ENCODE measurements around the gene HECW1. TPM values are rescaled to one million over a fixed set of nuclear protein-coding genes. Genes with fewer than 3 reads are reported as not detected.

HECW1 gene
- total and polyA plus RNA-seq, 2 of the 13 experiments (the other 11 are each of a cell fraction or from before 2014, with no cell fraction given) = not detected

GRCh38 chr7:43372676-43373355 is 260.4 kb downstream of the HECW1 start:
- CTCF ChIA-PET (ENCODE audit: low intra/inter-chr PET ratio, low total read pairs) = no interaction called here
- Histone ChIP-seq H3K4me3 (replicated peaks in 1 of 3; ENCODE audit: insufficient read depth in 1 of 3, low read depth in 2 of 3, low read length in 3 of 3) (no peak overlapping the region), H2AFZ (ENCODE audit: low read length) (no peak overlapping the region), H3K27me3 (ENCODE audit: control insufficient read depth in 1 of 2, insufficient read depth in 2 of 2, low read length in 2 of 2) (no peaks in the 10 kb centered on the region; a peak in 1 of 5 replicates), H3K9ac (ENCODE audit: insufficient read depth, low read depth, low read length) (no peak overlapping the region), H3K36me3 (replicated peaks in 1 of 2; ENCODE audit: control insufficient read depth in 1 of 2, insufficient read depth in 2 of 2, low read length in 2 of 2) (no peaks in the 10 kb centered on the region), H3K4me1 (ENCODE audit: insufficient read depth, low read length) (no peaks in the 10 kb centered on the region), H3K4me2 (ENCODE audit: low read depth, low read length) (no peak overlapping the region), H3K79me2 (ENCODE audit: insufficient read depth, low read length) (no peaks in the 10 kb centered on the region), H3K27ac (ENCODE audit: extremely low read length, insufficient read depth, low read length) (no peak overlapping the region), H3K9me3 (ENCODE audit: low read length) (no peaks in the 10 kb centered on the region), H4K20me1 (ENCODE audit: insufficient read depth, low read length) (no peaks in the 10 kb centered on the region)
- 2% methylated on average over 6 of the region's 6 CpGs for WGBS (ENCODE audit: low lambda C conversion rate)
- ATAC-seq (no peak), FAIRE-seq (no peak), DNase-seq (ENCODE audit: low spot score) (no peak)
- TF ChIP-seq KDM3A (CRISPR knock-in tag; IDR thresholded peaks at IDR 0.05; ENCODE audit: low read depth) (no peak), RBAK (CRISPR knock-in tag; IDR thresholded peaks at IDR 0.05) (no peak), ZNF704 (CRISPR knock-in tag; IDR thresholded peaks at IDR 0.05; ENCODE audit: borderline replicate concordance) (no peak), TEAD3 (CRISPR knock-in tag; optimal IDR thresholded peaks at IDR 0.05; ENCODE audit: borderline replicate concordance) (no peak), DNMT1 (CRISPR knock-in tag; IDR thresholded peaks at IDR 0.05) (no peak), SALL2 (CRISPR knock-in tag; IDR thresholded peaks at IDR 0.05) (no peak), EP300 (IDR thresholded peaks at IDR 0.05; ENCODE audit: low read depth in 2 of 2, low read length in 2 of 2) (no peak), EP300 (CRISPR knock-in tag; IDR thresholded peaks at IDR 0.05; ENCODE audit: borderline replicate concordance) (no peak), ZNF207 (IDR thresholded peaks at IDR 0.05; ENCODE audit: borderline replicate concordance) (no peak), SNAI1 (CRISPR knock-in tag; IDR thresholded peaks at IDR 0.05; ENCODE audit: borderline replicate concordance) (no peak), FOXJ3 (CRISPR knock-in tag; IDR thresholded peaks at IDR 0.05; ENCODE audit: borderline replicate concordance) (no peak), FOXC1 (CRISPR knock-in tag; IDR thresholded peaks at IDR 0.05; ENCODE audit: borderline replicate concordance) (no peak), ZNF557 (CRISPR knock-in tag; IDR thresholded peaks at IDR 0.05) (no peak), ARID2 (CRISPR knock-in tag; IDR thresholded peaks at IDR 0.05; ENCODE audit: borderline replicate concordance) (no peak), MAZ (IDR thresholded peaks at IDR 0.05; ENCODE audit: borderline replicate concordance, low read depth, low read length) (no peak), MAZ (CRISPR knock-in tag; IDR thresholded peaks at IDR 0.05; ENCODE audit: low read depth) (no peak), ZNF816 (CRISPR knock-in tag; IDR thresholded peaks at IDR 0.05; ENCODE audit: borderline replicate concordance) (no peak)
- TF ChIP-seq, protein P1, sequence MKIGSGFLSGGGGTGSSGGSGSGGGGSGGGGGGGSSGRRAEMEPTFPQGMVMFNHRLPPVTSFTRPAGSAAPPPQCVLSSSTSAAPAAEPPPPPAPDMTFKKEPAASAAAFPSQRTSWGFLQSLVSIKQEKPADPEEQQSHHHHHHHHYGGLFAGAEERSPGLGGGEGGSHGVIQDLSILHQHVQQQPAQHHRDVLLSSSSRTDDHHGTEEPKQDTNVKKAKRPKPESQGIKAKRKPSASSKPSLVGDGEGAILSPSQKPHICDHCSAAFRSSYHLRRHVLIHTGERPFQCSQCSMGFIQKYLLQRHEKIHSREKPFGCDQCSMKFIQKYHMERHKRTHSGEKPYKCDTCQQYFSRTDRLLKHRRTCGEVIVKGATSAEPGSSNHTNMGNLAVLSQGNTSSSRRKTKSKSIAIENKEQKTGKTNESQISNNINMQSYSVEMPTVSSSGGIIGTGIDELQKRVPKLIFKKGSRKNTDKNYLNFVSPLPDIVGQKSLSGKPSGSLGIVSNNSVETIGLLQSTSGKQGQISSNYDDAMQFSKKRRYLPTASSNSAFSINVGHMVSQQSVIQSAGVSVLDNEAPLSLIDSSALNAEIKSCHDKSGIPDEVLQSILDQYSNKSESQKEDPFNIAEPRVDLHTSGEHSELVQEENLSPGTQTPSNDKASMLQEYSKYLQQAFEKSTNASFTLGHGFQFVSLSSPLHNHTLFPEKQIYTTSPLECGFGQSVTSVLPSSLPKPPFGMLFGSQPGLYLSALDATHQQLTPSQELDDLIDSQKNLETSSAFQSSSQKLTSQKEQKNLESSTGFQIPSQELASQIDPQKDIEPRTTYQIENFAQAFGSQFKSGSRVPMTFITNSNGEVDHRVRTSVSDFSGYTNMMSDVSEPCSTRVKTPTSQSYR (CRISPR knock-in tag; IDR thresholded peaks at IDR 0.05; ENCODE audit: borderline replicate concordance) = no peak
- TF ChIP-seq, protein P2, sequence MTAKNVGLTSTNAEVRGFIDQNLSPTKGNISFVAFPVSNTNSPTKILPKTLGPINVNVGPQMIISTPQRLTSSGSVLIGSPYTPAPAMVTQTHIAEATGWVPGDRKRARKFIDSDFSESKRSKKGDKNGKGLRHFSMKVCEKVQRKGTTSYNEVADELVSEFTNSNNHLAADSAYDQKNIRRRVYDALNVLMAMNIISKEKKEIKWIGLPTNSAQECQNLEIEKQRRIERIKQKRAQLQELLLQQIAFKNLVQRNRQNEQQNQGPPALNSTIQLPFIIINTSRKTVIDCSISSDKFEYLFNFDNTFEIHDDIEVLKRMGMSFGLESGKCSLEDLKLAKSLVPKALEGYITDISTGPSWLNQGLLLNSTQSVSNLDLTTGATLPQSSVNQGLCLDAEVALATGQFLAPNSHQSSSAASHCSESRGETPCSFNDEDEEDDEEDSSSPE (CRISPR knock-in tag; IDR thresholded peaks at IDR 0.05) = no peak
- POLR2A ChIA-PET = no interaction called here
- BruUV-seq (replicated peaks) = no TSS peak
- in situ Hi-C loops (cut with HindIII; ENCODE audit: extremely low pct_ligation_motif_present, low pct_unique_long_range_greater_than_20kb) (no loop called here), intact Hi-C loops (cut with micrococcal nuclease; ENCODE audit: unreplicated experiment) (no loop called here)

Data from HepG2 (cell line).